BE2C (cell line): ENCODE measurements around the gene EWSR1.

Experiments used
- DNase-seq: peaks from one replicate; pipeline ENCODE4 v3.0.0-alpha.2; 2020
- H3K27me3 ChIP-seq: fragments of 250-450 bp; sonication (Bioruptor Pico); 2 replicates; pipeline ENCODE4 v1.5.1; 2020; ENCODE audit warnings: mild to moderate bottlenecking
- H3K36me3 ChIP-seq: fragments of 250-450 bp; sonication (Bioruptor Pico); 2 replicates; pipeline ENCODE4 v1.5.1; 2020; ENCODE audit warnings: mild to moderate bottlenecking
- H3K4me1 ChIP-seq: fragments of 250-450 bp; sonication (Bioruptor Pico); 2 replicates; pipeline ENCODE4 v1.5.1; 2020
- H3K4me3 ChIP-seq: 2 replicates; pipeline ENCODE4 v1.5.1; 2011; ENCODE audit warnings: low read depth, low read length
- H3K9me3 ChIP-seq: fragments of 250-450 bp; sonication (Bioruptor Pico); 2 replicates; pipeline ENCODE4 v1.5.1; 2020
- CTCF ChIP-seq: IDR thresholded peaks from 2 replicates; pipeline ENCODE4 v1.5.1; 2012; ENCODE audit warnings: mild to moderate bottlenecking, low read depth, low read length

EWSR1 gene

DNA sequence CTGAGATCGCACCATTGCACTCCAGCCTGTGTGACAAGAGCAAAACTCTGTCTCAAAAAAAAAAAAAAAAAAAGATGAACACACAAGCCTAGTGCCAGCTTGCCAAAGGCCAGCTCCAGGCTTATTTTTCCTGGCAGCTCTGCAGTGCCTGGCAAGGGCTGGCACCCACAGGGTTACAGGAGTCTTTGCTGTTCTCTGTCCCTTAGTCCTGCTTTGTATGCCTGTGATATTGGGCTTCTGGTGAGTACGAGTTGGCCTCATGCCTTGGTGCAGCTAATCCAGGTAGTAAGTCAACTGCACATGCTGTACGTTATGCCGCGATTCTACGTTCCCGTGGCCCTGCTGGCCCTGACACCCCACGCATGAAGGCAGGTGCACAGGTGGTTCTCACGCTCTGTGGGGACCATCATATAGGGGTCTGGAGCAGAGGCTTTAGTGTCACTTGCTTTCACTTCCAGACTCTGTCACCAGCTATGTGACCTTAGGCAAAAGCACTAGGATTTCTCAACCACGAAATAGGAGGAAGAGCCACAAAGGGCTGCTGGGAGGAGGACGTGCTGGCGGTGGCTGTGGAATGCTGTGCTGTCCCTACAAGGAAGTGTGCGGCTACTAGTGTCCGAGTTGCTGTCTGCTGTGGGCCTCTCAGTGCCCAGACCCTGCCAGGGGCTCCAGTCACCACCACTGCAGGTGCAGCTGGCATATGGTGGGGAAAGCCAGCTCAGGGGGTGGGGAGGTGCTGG is 68.9 kb downstream of the EWSR1 start:
- no peak for DNase-seq
- no peak for TF ChIP-seq CTCF
- Histone ChIP-seq H3K4me1 (no peaks in the 10 kb centered on the region), H3K27me3 (no peaks in the 10 kb centered on the region), H3K9me3 (no peaks in the 10 kb centered on the region), H3K36me3 (peaks cover 70% of the 10 kb centered on the region), H3K4me3 (no peak overlapping the region)

GRCh38 chr22:29337631-29338284 is 69.7 kb downstream of the EWSR1 start:
- no peak for DNase-seq
- TF ChIP-seq CTCF: no peak
- no peaks in the 10 kb centered on the region for H3K27me3 ChIP-seq
- H3K36me3 ChIP-seq: peaks cover 76% of the 10 kb centered on the region
- H3K4me3 ChIP-seq: no peak overlapping the region
- H3K4me1 ChIP-seq: peaks cover 6% of the 10 kb centered on the region
- no peaks in the 10 kb centered on the region for H3K9me3 ChIP-seq

- no peak for DNase-seq
- Histone ChIP-seq H3K36me3 (peaks cover 70% of the 10 kb centered on the region), H3K4me1 (peaks cover 13% of the 10 kb centered on the region), H3K4me3 (no peak overlapping the region), H3K27me3 (no peaks in the 10 kb centered on the region), H3K9me3 (no peaks in the 10 kb centered on the region)
- TF ChIP-seq CTCF: no peak
Observed at GRCh38 chr22:29338398-29338797, 70.3 kb downstream of the EWSR1 start.

DNA sequence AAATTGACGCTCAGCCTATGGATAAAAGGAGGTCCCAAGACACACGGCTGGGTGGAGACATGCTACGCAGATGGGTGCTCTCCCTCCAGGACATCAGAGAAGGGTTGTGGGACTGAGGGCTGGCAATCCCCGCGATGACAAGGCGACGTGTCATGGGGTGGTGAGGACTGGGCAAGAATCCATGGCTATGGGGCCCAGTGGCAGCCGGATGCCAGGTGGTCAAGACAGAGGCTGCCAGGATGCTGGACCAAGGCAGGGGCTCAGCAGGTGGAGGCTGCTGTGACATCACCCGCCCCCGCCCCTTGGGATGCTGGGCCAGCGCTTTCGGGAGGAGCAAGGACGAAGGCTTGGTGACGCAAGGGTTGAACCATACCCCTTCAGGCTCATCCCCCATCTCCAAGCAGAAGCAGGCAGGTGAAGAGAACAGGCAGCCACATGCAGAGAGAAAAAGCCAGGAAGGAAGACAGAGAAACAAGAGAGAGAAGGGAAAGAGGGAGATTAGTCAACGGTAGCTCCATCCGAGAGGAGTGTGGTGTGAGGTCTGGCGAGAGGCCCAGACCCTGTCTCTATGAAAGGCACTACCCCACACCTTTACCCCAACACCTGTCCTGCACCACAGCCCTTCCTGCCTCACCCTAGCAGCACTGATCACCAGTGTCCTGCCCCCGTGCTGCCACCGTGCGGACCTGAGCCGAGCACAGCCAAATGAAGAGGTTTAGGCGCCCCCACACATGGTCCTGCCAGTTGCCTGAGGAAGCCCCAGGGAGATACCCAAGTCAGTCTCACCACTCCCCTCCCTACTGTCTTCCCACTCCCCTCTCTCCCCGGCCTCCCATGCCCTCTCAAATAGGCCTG is 71.5 kb downstream of the EWSR1 start:
- no peak for DNase-seq
- Histone ChIP-seq H3K4me3 (no peak overlapping the region), H3K36me3 (peaks cover 67% of the 10 kb centered on the region), H3K4me1 (peaks cover 17% of the 10 kb centered on the region), H3K9me3 (no peaks in the 10 kb centered on the region), H3K27me3 (no peaks in the 10 kb centered on the region)
- no peak for TF ChIP-seq CTCF

DNA sequence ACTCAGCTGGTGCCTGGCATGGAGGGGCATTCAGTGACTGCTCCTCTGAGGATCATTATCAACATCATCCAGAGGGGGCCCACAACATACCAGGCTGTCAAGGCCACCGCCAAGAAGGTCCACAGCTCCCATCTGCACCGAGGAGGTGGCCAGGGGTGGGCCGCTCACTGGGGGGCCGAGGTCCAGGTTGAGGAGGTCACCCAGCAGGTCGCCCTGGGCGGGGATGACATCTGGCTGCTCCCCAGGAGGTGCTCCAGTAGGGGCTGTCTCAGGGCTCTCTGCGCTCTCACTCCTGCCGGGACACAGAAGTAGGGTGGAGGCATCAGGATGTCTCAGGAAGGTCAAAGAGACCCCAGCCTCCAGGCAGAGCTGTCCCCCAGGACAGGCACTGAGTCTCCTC is 72.5 kb downstream of the EWSR1 start:
- no peak overlapping the region for H3K4me3 ChIP-seq
- TF ChIP-seq CTCF: no peak
- DNase-seq: no peak
- H3K36me3 ChIP-seq: peaks cover 67% of the 10 kb centered on the region
- no peaks in the 10 kb centered on the region for H3K9me3 ChIP-seq
- no peaks in the 10 kb centered on the region for H3K27me3 ChIP-seq
- H3K4me1 ChIP-seq: peaks cover 17% of the 10 kb centered on the region
